AG20443 (cell line): ENCODE data around the gene DHX57.

Experiments used
- DNase-seq: peaks from one replicate; pipeline ENCODE4 v3.0.0; 2012; ENCODE audit warnings: low spot score, mixed read lengths

Gene DHX57

GRCh38 chr2:38875576-38876367 lies at the start of gene DHX57, which contains the start of gene MORN2:
Gene DHX57 (minus strand): TSS chr2:38875934. CDS start chr2:38868405, 7,529 bp downstream.
Gene MORN2 (plus strand): TSS chr2:38875976.
- DNase-seq: peak; percentile 98

GRCh38 chr2:38922902-38923301 lies 47.2 kb upstream of the DHX57 start:
- no peak for DNase-seq

GRCh38 chr2:38922389-38922788 lies 46.7 kb upstream of the DHX57 start:
- no peak for DNase-seq

- DNase-seq: no peak
These were observed 36.9 kb upstream of the DHX57 start for GRCh38 chr2:38912619-38913018.

GRCh38 chr2:38911191-38911590 lies 35.5 kb upstream of the DHX57 start:
- no peak for DNase-seq

GRCh38 chr2:38909872-38910271 lies 34.1 kb upstream of the DHX57 start:
- no peak for DNase-seq

- peak; percentile 25 for DNase-seq
These were observed 32.2 kb upstream of the DHX57 start for GRCh38 chr2:38907743-38908562.

GRCh38 chr2:38907242-38907641 lies 31.5 kb upstream of the DHX57 start:
- DNase-seq: no peak

- DNase-seq: no peak
These were observed 29.5 kb upstream of the DHX57 start for GRCh38 chr2:38905251-38905650.

GRCh38 chr2:38900726-38901125 lies 25.0 kb upstream of the DHX57 start:
- no peak for DNase-seq

- DNase-seq: no peak
These were observed 22.5 kb upstream of the DHX57 start for GRCh38 chr2:38898256-38898655.

GRCh38 chr2:38892819-38893218 lies 17.1 kb upstream of the DHX57 start:
- no peak for DNase-seq

GRCh38 chr2:38889575-38889974 lies 13.8 kb upstream of the DHX57 start, which contains the start of gene ARHGEF33:
Gene ARHGEF33 (plus strand): TSS chr2:38889875. CDS start chr2:38919448, 29,573 bp downstream.
- DNase-seq: no peak

- DNase-seq: no peak
These were observed 13.3 kb upstream of the DHX57 start for GRCh38 chr2:38889045-38889444.

GRCh38 chr2:38887902-38888554 lies 12.3 kb upstream of the DHX57 start:
- DNase-seq: no peak

- DNase-seq: no peak
These were observed 11.6 kb upstream of the DHX57 start for GRCh38 chr2:38887347-38887746.

GRCh38 chr2:38886063-38886462 lies 10.3 kb upstream of the DHX57 start:
- DNase-seq: no peak

GRCh38 chr2:38876407-38876806 lies 673 bp upstream of the DHX57 start:
- peak; percentile 12 for DNase-seq

GRCh38 chr2:38875227-38875575 lies 533 bp downstream of the DHX57 start:
- no peak for DNase-seq

GRCh38 chr2:38873763-38874162 lies 2.0 kb downstream of the DHX57 start:
- no peak for DNase-seq

GRCh38 chr2:38871432-38871831 lies 4.3 kb downstream of the DHX57 start:
- DNase-seq: no peak

GRCh38 chr2:38866773-38867443 lies 8.8 kb downstream of the DHX57 start:
- DNase-seq: no peak
